ENCODE measurements around the gene PUM1.
"Not testable (repeated sequence)": the region's sequence is repeated elsewhere in the genome, so short reads cannot be mapped to it uniquely, and the experiment has no call there.

The PUM1 gene

GRCh38 chr1:30964706-30965105 is 100.8 kb downstream of the PUM1 start:
- Histone ChIP-seq H3K4me3 (no peak overlapping the region), H3K36me3 (ENCODE audit: insufficient read depth, low read length) (peaks cover 98% of the 10 kb centered on the region), H3K27ac (no peak overlapping the region), H3K9me3 (ENCODE audit: low read depth, low read length) (no peaks in the 10 kb centered on the region), H3K9ac (ENCODE audit: insufficient read length) (no peak overlapping the region)
- no peak for TF ChIP-seq FOXP2 (optimal IDR thresholded peaks at IDR 0.05; ENCODE audit: control extremely low read depth, extremely low read length, insufficient read depth)
- TF ChIP-seq EZH2 (IDR thresholded peaks at IDR 0.05) = no peak
- no peak for TF ChIP-seq POLR2AphosphoS5 (IDR thresholded peaks at IDR 0.05; ENCODE audit: borderline replicate concordance, low read depth, low read length)
- no peak for DNase-seq (ENCODE audit: low read depth, low spot score)

GRCh38 chr1:30962609-30963508 is 102.7 kb downstream of the PUM1 start:
- TF ChIP-seq POLR2AphosphoS5 (IDR thresholded peaks at IDR 0.05; ENCODE audit: borderline replicate concordance, low read depth, low read length) (no peak), FOXP2 (optimal IDR thresholded peaks at IDR 0.05; ENCODE audit: control extremely low read depth, extremely low read length, insufficient read depth) (no peak)
- no peak overlapping the region for H3K9ac ChIP-seq (ENCODE audit: insufficient read length)
- H3K9me3 ChIP-seq (ENCODE audit: low read depth, low read length) = no peaks in the 10 kb centered on the region
- no peak for DNase-seq (ENCODE audit: low read depth, low spot score)
- H3K27ac ChIP-seq = no peak overlapping the region
- H3K36me3 ChIP-seq (ENCODE audit: insufficient read depth, low read length) = peaks cover 98% of the 10 kb centered on the region
- H3K4me3 ChIP-seq = no peak overlapping the region

GRCh38 chr1:30957560-30958222 is 107.8 kb downstream of the PUM1 start:
- Histone ChIP-seq H3K9ac (ENCODE audit: insufficient read length) (no peak overlapping the region), H3K36me3 (ENCODE audit: insufficient read depth, low read length) (peaks cover 97% of the 10 kb centered on the region), H3K9me3 (ENCODE audit: low read depth, low read length) (no peaks in the 10 kb centered on the region), H3K4me3 (no peak overlapping the region), H3K27ac (no peak overlapping the region)
- no peak for DNase-seq (ENCODE audit: low read depth, low spot score)
- no peak for TF ChIP-seq FOXP2 (optimal IDR thresholded peaks at IDR 0.05; ENCODE audit: control extremely low read depth, extremely low read length, insufficient read depth)
- no peak for TF ChIP-seq EZH2 (IDR thresholded peaks at IDR 0.05)
- no peak for TF ChIP-seq POLR2AphosphoS5 (IDR thresholded peaks at IDR 0.05; ENCODE audit: borderline replicate concordance, low read depth, low read length)

- TF ChIP-seq FOXP2 (optimal IDR thresholded peaks at IDR 0.05; ENCODE audit: control extremely low read depth, extremely low read length, insufficient read depth) (no peak), EZH2 (IDR thresholded peaks at IDR 0.05) (no peak), POLR2AphosphoS5 (IDR thresholded peaks at IDR 0.05; ENCODE audit: borderline replicate concordance, low read depth, low read length) (no peak)
- Histone ChIP-seq H3K9me3 (ENCODE audit: low read depth, low read length) (no peaks in the 10 kb centered on the region), H3K27ac (no peak overlapping the region), H3K36me3 (ENCODE audit: insufficient read depth, low read length) (peaks cover 97% of the 10 kb centered on the region), H3K4me3 (no peak overlapping the region), H3K9ac (ENCODE audit: insufficient read length) (no peak overlapping the region)
- no peak for DNase-seq (ENCODE audit: low read depth, low spot score)
Observed at GRCh38 chr1:30955448-30956015, 110.0 kb downstream of the PUM1 start.

- no peaks in the 10 kb centered on the region for H3K9me3 ChIP-seq (ENCODE audit: low read depth, low read length)
- no peak overlapping the region for H3K27ac ChIP-seq
- no peak overlapping the region for H3K4me3 ChIP-seq
- H3K36me3 ChIP-seq (ENCODE audit: insufficient read depth, low read length) = peaks cover 93% of the 10 kb centered on the region
- no peak for DNase-seq (ENCODE audit: low read depth, low spot score)
- H3K9ac ChIP-seq (ENCODE audit: insufficient read length) = no peak overlapping the region
- TF ChIP-seq POLR2AphosphoS5 (IDR thresholded peaks at IDR 0.05; ENCODE audit: borderline replicate concordance, low read depth, low read length) (no peak), EZH2 (IDR thresholded peaks at IDR 0.05) (no peak), FOXP2 (optimal IDR thresholded peaks at IDR 0.05; ENCODE audit: control extremely low read depth, extremely low read length, insufficient read depth) (no peak)
Observed at GRCh38 chr1:30953685-30954084, 111.8 kb downstream of the PUM1 start.

- no peak overlapping the region for H3K4me3 ChIP-seq
- H3K9ac ChIP-seq (ENCODE audit: insufficient read length) = no peak overlapping the region
- H3K36me3 ChIP-seq (ENCODE audit: insufficient read depth, low read length) = peaks cover 93% of the 10 kb centered on the region
- no peaks in the 10 kb centered on the region for H3K9me3 ChIP-seq (ENCODE audit: low read depth, low read length)
- DNase-seq (ENCODE audit: low read depth, low spot score) = no peak
- no peak overlapping the region for H3K27ac ChIP-seq
- no peak for TF ChIP-seq FOXP2 (optimal IDR thresholded peaks at IDR 0.05; ENCODE audit: control extremely low read depth, extremely low read length, insufficient read depth)
- TF ChIP-seq EZH2 (IDR thresholded peaks at IDR 0.05) = no peak
- no peak for TF ChIP-seq POLR2AphosphoS5 (IDR thresholded peaks at IDR 0.05; ENCODE audit: borderline replicate concordance, low read depth, low read length)
Observed at GRCh38 chr1:30952098-30952497, 113.4 kb downstream of the PUM1 start.

GRCh38 chr1:30950700-30951099 is 114.8 kb downstream of the PUM1 start:
- no peak for TF ChIP-seq EZH2 (IDR thresholded peaks at IDR 0.05)
- no peak for TF ChIP-seq POLR2AphosphoS5 (IDR thresholded peaks at IDR 0.05; ENCODE audit: borderline replicate concordance, low read depth, low read length)
- no peak for TF ChIP-seq FOXP2 (optimal IDR thresholded peaks at IDR 0.05; ENCODE audit: control extremely low read depth, extremely low read length, insufficient read depth)
- H3K9ac ChIP-seq (ENCODE audit: insufficient read length) = no peak overlapping the region
- peaks cover 91% of the 10 kb centered on the region for H3K36me3 ChIP-seq (ENCODE audit: insufficient read depth, low read length)

GRCh38 chr1:30950053-30950452 is 115.5 kb downstream of the PUM1 start:
- H3K36me3 ChIP-seq (ENCODE audit: insufficient read depth, low read length) = peaks cover 91% of the 10 kb centered on the region
- TF ChIP-seq FOXP2 (optimal IDR thresholded peaks at IDR 0.05; ENCODE audit: control extremely low read depth, extremely low read length, insufficient read depth) (no peak), EZH2 (IDR thresholded peaks at IDR 0.05) (no peak), POLR2AphosphoS5 (IDR thresholded peaks at IDR 0.05; ENCODE audit: borderline replicate concordance, low read depth, low read length) (no peak)
- no peak overlapping the region for H3K27ac ChIP-seq
- H3K9me3 ChIP-seq (ENCODE audit: low read depth, low read length) = no peaks in the 10 kb centered on the region
- H3K9ac ChIP-seq (ENCODE audit: insufficient read length) = no peak overlapping the region
- no peak overlapping the region for H3K4me3 ChIP-seq
- no peak for DNase-seq (ENCODE audit: low read depth, low spot score)

More at GRCh38 chr1:30950700-30951099, 114.8 kb downstream of the PUM1 start:
- Histone ChIP-seq H3K9me3 (ENCODE audit: low read depth, low read length) (no peaks in the 10 kb centered on the region), H3K4me3 (no peak overlapping the region), H3K27ac (no peak overlapping the region)
- DNase-seq (ENCODE audit: low read depth, low spot score) = no peak

GRCh38 chr1:30949487-30949838 is 116.1 kb downstream of the PUM1 start:
- not testable (repeated sequence) for H3K27ac ChIP-seq; DNase-seq (ENCODE audit: low read depth, low spot score); H3K4me3 ChIP-seq; H3K9ac ChIP-seq (ENCODE audit: insufficient read length); H3K9me3 ChIP-seq (ENCODE audit: low read depth, low read length)
- peaks cover 91% of the 10 kb centered on the region for H3K36me3 ChIP-seq (ENCODE audit: insufficient read depth, low read length)

- not testable (repeated sequence) for DNase-seq (ENCODE audit: low read depth, low spot score); H3K4me3 ChIP-seq; H3K9me3 ChIP-seq (ENCODE audit: low read depth, low read length); H3K9ac ChIP-seq (ENCODE audit: insufficient read length); H3K27ac ChIP-seq
- H3K36me3 ChIP-seq (ENCODE audit: insufficient read depth, low read length) = peaks cover 91% of the 10 kb centered on the region
Observed at GRCh38 chr1:30948813-30949486, 116.6 kb downstream of the PUM1 start.

Data from SK-N-MC (cell line).